Mesendoderm (in vitro differentiated cells): Measurements from ENCODE around the gene GNS.

Experiments used
- DNase-seq: peaks from one replicate; pipeline ENCODE4 v3.0.0; 2013
- H2AK5ac ChIP-seq: 2 replicates; pipeline ENCODE4 v1.6.1; 2013; ENCODE audit warnings: low read length, inconsistent platforms
- H2BK120ac ChIP-seq: 2 replicates; pipeline ENCODE4 v1.6.1; 2013; ENCODE audit warnings: low read depth, mild to moderate bottlenecking, low read length, moderate library complexity, mixed read lengths
- H2BK15ac ChIP-seq: replicated peaks from 2 replicates; pipeline ENCODE4 v1.6.1; 2013; ENCODE audit warnings: low read depth, mild to moderate bottlenecking, moderate library complexity
- H2BK5ac ChIP-seq: 2 replicates; pipeline ENCODE4 v1.6.1; 2013; ENCODE audit warnings: low read length, inconsistent platforms
- H3K18ac ChIP-seq: 2 replicates; pipeline ENCODE4 v1.6.1; 2013; ENCODE audit warnings: mild to moderate bottlenecking, low read length, mixed read lengths
- H3K23ac ChIP-seq: one replicate; pipeline ENCODE4 v1.6.1; 2013; ENCODE audit warnings: low read length
- H3K27ac ChIP-seq: 2 replicates; pipeline ENCODE4 v1.5.1; 2013; ENCODE audit warnings: low read depth, mild to moderate bottlenecking, inconsistent platforms, low read length, moderate library complexity
- H3K27me3 ChIP-seq: 2 replicates; pipeline ENCODE4 v1.6.1; 2013; ENCODE audit warnings: low read length, control low read depth, mild to moderate bottlenecking, inconsistent platforms; ENCODE audit not compliant: insufficient read depth, poor library complexity
- H3K36me3 ChIP-seq: 2 replicates; pipeline ENCODE4 v1.6.1; 2013; ENCODE audit warnings: low read length, inconsistent platforms; ENCODE audit not compliant: control insufficient read depth, insufficient read depth
- H3K4ac ChIP-seq: one replicate; pipeline ENCODE4 v1.6.1; 2013; ENCODE audit warnings: low read depth, mild to moderate bottlenecking, low read length, moderate library complexity
- H3K4me1 ChIP-seq: 2 replicates; pipeline ENCODE4 v1.6.1; 2013; ENCODE audit warnings: low read depth, low read length, inconsistent platforms; ENCODE audit not compliant: control insufficient read depth
- H3K4me2 ChIP-seq: 2 replicates; pipeline ENCODE4 v1.6.1; 2013; ENCODE audit warnings: low read length
- H3K4me3 ChIP-seq: 2 replicates; pipeline ENCODE4 v1.5.1; 2013; ENCODE audit warnings: mild to moderate bottlenecking, low read length
- H3K56ac ChIP-seq: one replicate; pipeline ENCODE4 v1.6.1; 2013; ENCODE audit warnings: low read length
- H3K79me1 ChIP-seq: 2 replicates; pipeline ENCODE4 v1.6.1; 2013; ENCODE audit warnings: low read length, inconsistent platforms
- H3K79me2 ChIP-seq: 2 replicates; pipeline ENCODE4 v1.6.1; 2013; ENCODE audit warnings: mild to moderate bottlenecking, low read length; ENCODE audit not compliant: control insufficient read depth, insufficient read depth
- H3K9ac ChIP-seq: 2 replicates; pipeline ENCODE4 v1.6.1; 2013; ENCODE audit warnings: low read length, inconsistent platforms
- H4K5ac ChIP-seq: one replicate; pipeline ENCODE4 v1.6.1; 2013; ENCODE audit warnings: low read length
- H4K8ac ChIP-seq: one replicate; pipeline ENCODE4 v1.6.1; 2013; ENCODE audit warnings: low read depth, mild to moderate bottlenecking, control low read depth, low read length, moderate library complexity
- whole genome bisulfite sequencing: extraction: QIAGEN DNeasy Blood & Tissue Kit; methylation state at CpG from one replicate; pipeline ENCODE4 v1.1.7; 2013; ENCODE audit warnings: low lambda C conversion rate, missing lambda C conversion rate; ENCODE audit not compliant: insufficient coverage; ENCODE audit errors: extremely low coverage; 5-methylcytosine and 5-hydroxymethylcytosine counted together

GNS gene

GRCh38 chr12:64739778-64740177, 19.4 kb downstream of the GNS start:
- H3K4me2 ChIP-seq, result no peak overlapping the region
- no peaks in the 10 kb centered on the region for H3K27me3 ChIP-seq

DNA sequence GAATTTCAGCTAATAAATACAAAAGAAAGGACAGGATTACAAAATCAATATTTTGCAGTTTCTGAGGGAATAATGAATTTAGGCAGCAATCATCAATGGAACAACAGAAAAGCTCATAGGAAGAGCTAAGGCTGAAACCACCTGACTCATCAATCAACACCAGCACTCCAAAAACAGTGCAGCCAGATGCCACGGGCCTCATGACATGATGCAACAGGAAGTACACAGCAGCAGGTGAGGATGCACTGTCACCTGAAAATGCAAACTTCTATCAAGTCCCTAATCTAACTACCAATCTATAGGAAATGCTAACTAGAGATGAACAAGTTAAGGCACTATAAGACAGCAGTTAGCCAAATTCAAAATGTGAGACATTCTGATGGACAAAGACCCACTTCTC, 21.7 kb downstream of the GNS start:
- Histone ChIP-seq H3K4me3 (no peak overlapping the region), H2BK15ac (no peak overlapping the region), H2BK5ac (no peak overlapping the region), H2AK5ac (no peak overlapping the region), H3K27me3 (no peaks in the 10 kb centered on the region), H3K56ac (no peak overlapping the region), H3K4ac (no peak overlapping the region), H3K4me1 (no peaks in the 10 kb centered on the region), H4K8ac (no peak overlapping the region), H3K79me2 (no peaks in the 10 kb centered on the region), H3K23ac (no peak overlapping the region), H3K36me3 (peaks cover 6% of the 10 kb centered on the region), H3K18ac (no peak overlapping the region), H3K9ac (no peak overlapping the region), H3K27ac (no peak overlapping the region), H3K79me1 (no peaks in the 10 kb centered on the region), H4K5ac (no peak overlapping the region), H2BK120ac (no peak overlapping the region), H3K4me2 (no peak overlapping the region)
- WGBS, result no CpG with 5 or more reads among the region's 1 CpG
- DNase-seq, result peak; percentile 68

More at GRCh38 chr12:64739778-64740177, 19.4 kb downstream of the GNS start:
- H3K56ac ChIP-seq, result no peak overlapping the region
- H3K23ac ChIP-seq, result no peak overlapping the region
- no peaks in the 10 kb centered on the region for H3K4me1 ChIP-seq
- no peak overlapping the region for H4K8ac ChIP-seq
- no peak overlapping the region for H2BK5ac ChIP-seq
- no peak overlapping the region for H2BK15ac ChIP-seq
- H3K36me3 ChIP-seq, result peaks cover 6% of the 10 kb centered on the region
- H3K4ac ChIP-seq, result no peak overlapping the region
- whole genome bisulfite sequencing, result no CpG with 5 or more reads among the region's 2 CpGs
- no peak overlapping the region for H3K4me3 ChIP-seq
- H2AK5ac ChIP-seq, result no peak overlapping the region
- H3K79me1 ChIP-seq, result no peaks in the 10 kb centered on the region
- no peak overlapping the region for H4K5ac ChIP-seq
- no peak overlapping the region for H3K27ac ChIP-seq
- no peak for DNase-seq
- no peaks in the 10 kb centered on the region for H3K79me2 ChIP-seq
- no peak overlapping the region for H3K18ac ChIP-seq
- H3K9ac ChIP-seq, result no peak overlapping the region
- H2BK120ac ChIP-seq, result no peak overlapping the region

- Histone ChIP-seq H3K4me1 (no peaks in the 10 kb centered on the region), H4K8ac (no peak overlapping the region), H3K27me3 (no peaks in the 10 kb centered on the region), H3K79me2 (no peaks in the 10 kb centered on the region), H2BK120ac (no peak overlapping the region), H3K56ac (no peak overlapping the region), H3K27ac (no peak overlapping the region), H2BK15ac (no peak overlapping the region), H3K4me2 (no peak overlapping the region), H3K4ac (no peak overlapping the region), H3K36me3 (peaks cover 4% of the 10 kb centered on the region), H3K18ac (no peak overlapping the region), H4K5ac (no peak overlapping the region), H3K9ac (no peak overlapping the region), H3K79me1 (no peaks in the 10 kb centered on the region), H3K23ac (no peak overlapping the region), H3K4me3 (no peak overlapping the region), H2AK5ac (no peak overlapping the region), H2BK5ac (no peak overlapping the region)
- DNase-seq, result no peak
- WGBS, result no CpG with 5 or more reads among the region's 1 CpG
Observed at GRCh38 chr12:64736771-64737170, 22.4 kb downstream of the GNS start.

DNA sequence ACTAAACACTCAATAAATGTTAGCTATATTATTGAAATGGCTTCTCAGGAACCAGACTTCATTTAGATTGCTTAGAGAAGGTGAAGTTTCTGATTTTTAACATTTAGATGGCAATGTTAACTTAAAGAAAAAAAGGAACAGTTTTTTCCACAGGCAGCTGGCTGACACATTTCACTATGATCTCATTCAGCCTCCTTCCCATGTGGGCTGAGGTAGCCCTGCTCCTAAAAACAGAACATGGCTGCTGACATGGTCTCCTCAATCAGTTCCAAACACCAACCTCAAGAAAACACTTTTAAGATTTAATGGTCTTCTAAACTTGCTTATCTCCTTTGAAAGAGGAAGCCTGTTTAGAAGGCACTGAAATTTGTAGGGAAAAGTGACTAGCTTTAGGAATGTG, 23.8 kb downstream of the GNS start:
- Histone ChIP-seq H3K79me1 (no peaks in the 10 kb centered on the region), H3K36me3 (peaks cover 4% of the 10 kb centered on the region), H3K23ac (no peak overlapping the region), H3K18ac (no peak overlapping the region), H4K5ac (no peak overlapping the region), H2AK5ac (no peak overlapping the region), H4K8ac (no peak overlapping the region), H3K79me2 (no peaks in the 10 kb centered on the region), H3K4me3 (no peak overlapping the region), H3K27ac (no peak overlapping the region), H3K4me2 (no peak overlapping the region), H2BK5ac (no peak overlapping the region), H3K27me3 (no peaks in the 10 kb centered on the region), H3K4ac (no peak overlapping the region), H3K56ac (no peak overlapping the region), H3K4me1 (peaks cover 4% of the 10 kb centered on the region), H2BK15ac (no peak overlapping the region), H3K9ac (no peak overlapping the region), H2BK120ac (no peak overlapping the region)
- no peak for DNase-seq

GRCh38 chr12:64733857-64734256, 25.3 kb downstream of the GNS start:
- Histone ChIP-seq H2AK5ac (no peak overlapping the region), H3K56ac (no peak overlapping the region), H3K18ac (no peak overlapping the region), H3K27ac (no peak overlapping the region), H3K4me1 (peaks cover 7% of the 10 kb centered on the region), H3K79me2 (no peaks in the 10 kb centered on the region), H2BK15ac (no peak overlapping the region), H3K9ac (no peak overlapping the region), H3K36me3 (peaks cover 4% of the 10 kb centered on the region), H3K4me2 (no peak overlapping the region), H4K5ac (no peak overlapping the region), H3K79me1 (no peaks in the 10 kb centered on the region), H4K8ac (no peak overlapping the region), H3K4ac (no peak overlapping the region), H3K23ac (no peak overlapping the region), H2BK5ac (no peak overlapping the region), H3K4me3 (no peak overlapping the region), H3K27me3 (no peaks in the 10 kb centered on the region), H2BK120ac (no peak overlapping the region)
- no peak for DNase-seq
- no CpG with 5 or more reads among the region's 4 CpGs for WGBS

GRCh38 chr12:64731683-64732082, 27.5 kb downstream of the GNS start:
- Histone ChIP-seq H3K27me3 (no peaks in the 10 kb centered on the region), H2AK5ac (no peak overlapping the region), H3K4ac (no peak overlapping the region), H3K79me2 (no peaks in the 10 kb centered on the region), H3K4me3 (no peak overlapping the region), H3K36me3 (peaks cover 2% of the 10 kb centered on the region), H3K9ac (no peak overlapping the region), H4K5ac (no peak overlapping the region), H3K23ac (no peak overlapping the region), H3K27ac (no peak overlapping the region), H3K18ac (no peak overlapping the region), H3K4me1 (peaks cover 7% of the 10 kb centered on the region), H2BK5ac (no peak overlapping the region), H2BK120ac (no peak overlapping the region), H3K4me2 (no peak overlapping the region), H2BK15ac (no peak overlapping the region), H3K79me1 (no peaks in the 10 kb centered on the region), H4K8ac (no peak overlapping the region), H3K56ac (no peak overlapping the region)
- no CpG with 5 or more reads among the region's 4 CpGs for WGBS
- DNase-seq, result no peak
